Muscle layer of duodenum (tissue), 2 donors: ENCODE results near the gene KAT2A.

Source experiments
- H3K27ac ChIP-seq: one replicate; pipeline ENCODE4 v1.7.0; 2013; ENCODE audit warnings: mild to moderate bottlenecking, low read length
- H3K27me3 ChIP-seq: one replicate; pipeline ENCODE4 v1.7.0; 2013; ENCODE audit warnings: low read depth, mild to moderate bottlenecking, control low read depth, low read length
- H3K36me3 ChIP-seq, 2 donors: one replicate each; pipeline ENCODE4 v1.7.0; 2013; ENCODE audit warnings: low read length in 2 of 2, control low read depth in 1 of 2, mild to moderate bottlenecking in 1 of 2; ENCODE audit not compliant: insufficient read depth in 2 of 2, control insufficient read depth in 1 of 2
- H3K4me1 ChIP-seq, 2 donors: one replicate each; pipeline ENCODE4 v1.7.0; 2013; ENCODE audit warnings: low read length in 2 of 2, mild to moderate bottlenecking in 2 of 2, control low read depth in 1 of 2, moderate library complexity in 1 of 2; ENCODE audit not compliant: insufficient read depth in 2 of 2, control insufficient read depth in 1 of 2
- H3K4me3 ChIP-seq, 2 donors: one replicate each; pipeline ENCODE4 v1.7.0; 2013; ENCODE audit warnings: low read length in 2 of 2, low read depth in 1 of 2, mild to moderate bottlenecking in 1 of 2
- H3K9me3 ChIP-seq, 2 donors: one replicate each; pipeline ENCODE4 v1.7.0; 2013; ENCODE audit warnings: low read length in 2 of 2, control low read depth in 1 of 2, mild to moderate bottlenecking in 1 of 2; ENCODE audit not compliant: control insufficient read depth in 1 of 2
- donor health status: healthy.

Gene KAT2A

GRCh38 chr17:42120770-42121769 lies at the start of gene KAT2A:
KAT2A (minus strand) TSS chr17:42121367; CDS start chr17:42121304, 63 bp downstream.
- H3K27ac ChIP-seq = peak within 1 kb of the TSS; percentile 51
- peaks cover 3 to 21% of the 10 kb centered on the region in 2 donors for H3K4me1 ChIP-seq
- peak within 1 kb of the TSS; percentile 26 to 73 for H3K4me3 ChIP-seq
- no peaks in the 10 kb centered on the region for H3K9me3 ChIP-seq
- H3K36me3 ChIP-seq = peaks cover 7 to 33% of the 10 kb centered on the region in 2 donors
- H3K27me3 ChIP-seq = no peaks in the 10 kb centered on the region

GRCh38 chr17:42169351-42169750 lies 48.2 kb upstream of the KAT2A start:
- Histone ChIP-seq H3K4me3 (no peak overlapping the region), H3K9me3 (no peaks in the 10 kb centered on the region), H3K4me1 (no peaks in the 10 kb centered on the region), H3K27ac (no peak overlapping the region), H3K27me3 (no peaks in the 10 kb centered on the region), H3K36me3 (no peaks in the 10 kb centered on the region)

DNA sequence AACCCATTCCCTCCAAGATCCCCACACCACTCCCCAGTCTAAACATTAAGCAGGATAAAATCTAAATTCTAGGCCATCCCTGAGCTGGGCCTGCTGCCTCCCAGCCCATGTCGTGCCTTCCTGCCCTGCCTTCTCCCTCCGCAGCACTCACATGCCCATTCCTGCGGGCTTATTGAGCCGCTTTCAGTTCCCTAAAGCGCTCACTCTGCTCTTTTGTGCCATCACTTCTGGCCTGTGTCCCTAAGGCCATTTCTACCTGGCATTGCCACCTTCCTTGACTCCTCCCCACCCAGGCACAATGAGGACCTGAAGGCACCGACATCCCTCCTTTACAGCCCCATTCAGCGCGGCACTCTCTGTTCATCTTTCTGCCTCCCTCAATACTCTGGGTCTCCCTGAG lies 46.6 kb upstream of the KAT2A start:
- Histone ChIP-seq H3K4me1 (no peaks in the 10 kb centered on the region), H3K9me3 (no peaks in the 10 kb centered on the region), H3K4me3 (no peak overlapping the region), H3K36me3 (no peaks in the 10 kb centered on the region), H3K27ac (no peak overlapping the region), H3K27me3 (no peaks in the 10 kb centered on the region)

- Histone ChIP-seq H3K27me3 (no peaks in the 10 kb centered on the region), H3K4me3 (no peak overlapping the region), H3K4me1 (no peaks in the 10 kb centered on the region), H3K27ac (no peak overlapping the region), H3K9me3 (no peaks in the 10 kb centered on the region), H3K36me3 (no peaks in the 10 kb centered on the region)
Measured at GRCh38 chr17:42166196-42166763, 45.1 kb upstream of the KAT2A start.

DNA sequence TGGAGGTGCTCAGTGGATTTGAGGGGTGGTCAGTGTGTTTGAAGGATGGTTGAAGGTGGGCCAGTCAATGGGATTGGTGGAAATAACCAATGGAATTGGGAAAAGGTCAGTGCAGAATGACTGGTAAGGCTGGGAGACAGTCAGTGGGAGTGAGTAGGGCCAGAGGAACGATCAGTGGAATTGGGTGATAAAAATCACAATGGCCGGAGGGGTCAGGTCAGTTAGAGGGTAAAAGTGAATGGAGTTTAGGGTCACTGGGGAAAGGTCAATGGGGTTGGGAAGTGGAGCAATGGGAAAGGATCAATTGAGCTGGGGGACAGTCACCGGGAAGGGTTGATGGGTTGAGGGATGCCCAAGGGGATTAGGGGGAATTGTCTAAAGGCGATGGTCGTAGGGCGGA lies 44.6 kb upstream of the KAT2A start:
- Histone ChIP-seq H3K9me3 (no peaks in the 10 kb centered on the region), H3K36me3 (no peaks in the 10 kb centered on the region), H3K4me1 (no peaks in the 10 kb centered on the region), H3K27me3 (no peaks in the 10 kb centered on the region), H3K27ac (no peak overlapping the region), H3K4me3 (no peak overlapping the region)

DNA sequence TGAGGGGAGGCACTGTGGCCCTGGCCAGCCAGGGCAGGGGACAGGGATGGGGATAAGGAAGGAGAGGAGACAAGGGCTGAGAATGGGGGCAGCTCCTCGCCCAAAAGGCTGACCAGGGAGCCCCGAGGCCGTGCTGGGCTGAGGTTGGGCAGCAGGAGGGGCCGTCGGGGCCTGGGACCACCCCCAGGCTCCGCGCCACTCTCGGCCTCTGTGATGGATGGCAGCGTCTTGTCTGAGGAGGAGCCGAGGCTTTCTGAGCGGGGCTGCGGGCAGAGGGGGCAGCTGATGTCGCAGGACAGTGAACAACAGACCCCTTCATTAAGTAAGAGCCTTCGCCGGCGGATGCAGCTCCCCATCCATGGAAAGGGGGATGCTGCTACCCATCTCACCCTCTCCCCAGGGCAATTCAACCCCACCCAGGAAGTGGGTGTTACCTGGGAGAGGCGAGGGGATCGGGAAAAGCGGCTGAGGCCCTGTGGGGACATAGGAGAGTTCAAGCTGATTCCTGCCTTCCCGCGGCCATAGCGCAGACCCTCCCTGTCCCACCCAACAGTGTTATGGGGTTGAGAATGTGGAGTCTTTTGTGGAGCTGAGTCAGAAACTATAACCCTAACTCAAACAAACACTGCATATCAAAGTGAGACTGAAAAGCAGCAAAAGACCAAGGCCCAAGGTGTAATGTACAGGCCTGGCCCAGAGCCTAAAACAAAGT lies 42.7 kb upstream of the KAT2A start:
- H3K9me3 ChIP-seq = no peaks in the 10 kb centered on the region
- no peak overlapping the region for H3K4me3 ChIP-seq
- H3K4me1 ChIP-seq = no peaks in the 10 kb centered on the region
- H3K27ac ChIP-seq = no peak overlapping the region
- no peaks in the 10 kb centered on the region for H3K27me3 ChIP-seq
- H3K36me3 ChIP-seq = no peaks in the 10 kb centered on the region

DNA sequence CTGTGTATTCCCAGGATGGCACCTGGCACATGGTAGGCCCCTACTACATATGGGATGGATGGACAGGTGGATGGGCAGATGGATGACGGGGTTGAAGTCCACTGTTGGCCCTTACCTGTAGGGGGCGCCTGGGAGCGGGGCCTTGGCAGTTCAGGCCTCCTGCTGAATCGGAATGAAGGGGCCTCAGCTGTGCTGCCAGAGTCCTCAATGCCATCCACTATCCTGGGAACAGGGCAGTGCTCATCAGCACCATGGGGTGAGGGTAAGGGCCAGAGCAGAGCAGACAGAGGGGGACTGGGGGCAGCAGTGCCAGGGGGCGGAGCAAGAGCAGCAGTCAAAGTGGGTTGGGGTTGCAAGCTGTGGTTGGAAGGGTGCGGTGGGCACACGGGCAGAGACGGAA lies 41.9 kb upstream of the KAT2A start:
- Histone ChIP-seq H3K27ac (no peak overlapping the region), H3K27me3 (no peaks in the 10 kb centered on the region), H3K4me1 (no peaks in the 10 kb centered on the region), H3K36me3 (no peaks in the 10 kb centered on the region), H3K9me3 (no peaks in the 10 kb centered on the region), H3K4me3 (no peak overlapping the region)

DNA sequence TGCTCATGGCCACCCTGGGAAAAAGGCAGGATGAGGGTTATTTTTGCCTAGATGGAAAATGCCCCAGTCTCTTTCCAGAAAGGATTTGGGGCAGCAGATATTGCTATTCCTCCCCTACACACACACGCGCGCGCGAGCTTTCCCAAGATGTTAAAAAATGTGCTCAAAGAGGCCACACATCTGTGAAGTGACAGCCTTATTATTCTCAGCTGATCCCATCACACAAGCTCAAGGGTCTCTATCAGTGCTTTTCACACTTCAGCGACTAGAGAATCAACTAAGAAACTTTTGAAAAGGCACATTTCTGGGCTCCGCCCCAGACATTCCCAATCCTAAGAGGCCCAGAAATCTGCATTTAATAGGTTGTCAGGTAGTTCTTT lies 39.4 kb upstream of the KAT2A start:
- Histone ChIP-seq H3K4me3 (no peak overlapping the region), H3K27me3 (no peaks in the 10 kb centered on the region), H3K9me3 (no peaks in the 10 kb centered on the region), H3K27ac (no peak overlapping the region), H3K36me3 (no peaks in the 10 kb centered on the region), H3K4me1 (no peaks in the 10 kb centered on the region)

DNA sequence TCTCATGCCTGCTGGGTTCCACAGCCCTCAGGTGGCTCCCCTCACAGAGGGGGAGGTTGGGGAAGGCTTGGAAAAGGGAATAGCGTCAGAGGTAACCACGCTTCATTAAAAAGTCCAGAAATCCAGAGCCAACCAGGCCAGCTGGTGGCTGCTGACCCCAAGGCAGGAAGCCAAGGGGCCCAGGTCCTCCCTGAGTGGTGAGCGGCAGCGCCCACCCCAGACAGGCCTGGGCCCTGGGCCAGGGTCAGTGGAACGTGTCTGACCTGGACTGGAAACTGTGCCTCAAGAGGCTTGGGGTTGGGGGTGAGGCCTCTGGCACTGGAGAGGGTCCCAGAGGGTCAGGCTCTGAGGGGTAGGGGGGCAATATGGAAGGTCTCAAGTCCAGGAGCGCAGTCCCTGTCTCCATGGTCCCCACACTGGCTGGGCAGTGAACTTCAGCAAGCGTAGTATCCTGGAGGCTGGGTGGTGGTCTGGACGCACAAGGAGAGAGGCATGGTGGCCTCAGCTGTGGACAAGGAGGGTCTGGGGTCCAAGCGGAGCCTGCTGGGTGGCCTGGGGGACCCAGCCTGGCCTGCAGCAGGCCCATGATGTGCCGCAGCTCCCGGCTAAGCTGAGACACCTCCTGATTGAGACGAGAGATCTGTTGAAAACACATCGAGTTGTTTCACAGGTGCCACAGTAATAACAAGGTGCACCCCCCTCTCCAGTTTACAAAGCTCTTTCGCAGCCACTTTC lies 38.8 kb upstream of the KAT2A start:
- no peak overlapping the region for H3K4me3 ChIP-seq
- H3K36me3 ChIP-seq = no peaks in the 10 kb centered on the region
- no peaks in the 10 kb centered on the region for H3K4me1 ChIP-seq
- H3K9me3 ChIP-seq = no peaks in the 10 kb centered on the region
- no peak overlapping the region for H3K27ac ChIP-seq
- no peaks in the 10 kb centered on the region for H3K27me3 ChIP-seq

- peaks cover 0 to 3% of the 10 kb centered on the region in 2 donors for H3K36me3 ChIP-seq
- H3K4me3 ChIP-seq = peak overlapping the region; percentile 55 to 99
- peaks cover 10 to 22% of the 10 kb centered on the region in 2 donors for H3K4me1 ChIP-seq
- H3K27me3 ChIP-seq = no peaks in the 10 kb centered on the region
- no peaks in the 10 kb centered on the region for H3K9me3 ChIP-seq
- no peak overlapping the region for H3K27ac ChIP-seq
Measured at GRCh38 chr17:42155614-42156045, 34.5 kb upstream of the KAT2A start.
